ENCODE results near the gene SMYD3. TPM values are rescaled to one million over a fixed set of nuclear protein-coding genes. Genes with fewer than 3 reads are reported as not detected.

Gene SMYD3
- total and polyA plus RNA-seq, 9 of the 15 experiments (the other 6 are each of a cell fraction or from before 2014, with no cell fraction given) = 128 to 440 (median 197) TPM

DNA sequence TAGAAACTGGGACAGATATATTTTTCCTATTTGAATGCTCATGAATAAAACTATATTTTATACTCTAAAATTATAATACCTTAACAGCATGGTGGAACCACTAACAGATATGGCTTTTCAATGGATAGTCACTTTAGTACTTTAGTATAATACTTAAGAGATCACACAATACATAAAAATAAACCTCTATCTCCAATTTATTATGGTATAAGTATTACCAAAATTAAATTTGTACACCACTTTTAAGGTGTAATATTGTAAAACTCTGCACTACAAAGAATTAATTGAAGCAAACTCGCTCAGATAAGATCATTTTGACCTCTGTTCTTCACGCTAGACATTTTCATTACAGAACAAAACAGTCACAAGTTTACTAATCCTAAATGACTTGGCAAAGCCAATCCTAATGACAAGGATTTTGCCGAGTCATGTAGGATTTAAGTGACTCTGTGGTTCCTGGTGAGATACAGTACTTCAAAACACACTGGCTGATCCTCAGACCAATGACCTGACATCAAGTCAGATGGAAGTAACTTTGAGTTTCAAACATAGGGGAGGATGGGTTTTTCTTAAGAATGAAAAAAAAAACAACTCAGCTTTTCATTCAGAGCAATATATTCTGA, 200.6 kb downstream of the SMYD3 start (continued):
- TF ChIP-seq, protein P1, sequence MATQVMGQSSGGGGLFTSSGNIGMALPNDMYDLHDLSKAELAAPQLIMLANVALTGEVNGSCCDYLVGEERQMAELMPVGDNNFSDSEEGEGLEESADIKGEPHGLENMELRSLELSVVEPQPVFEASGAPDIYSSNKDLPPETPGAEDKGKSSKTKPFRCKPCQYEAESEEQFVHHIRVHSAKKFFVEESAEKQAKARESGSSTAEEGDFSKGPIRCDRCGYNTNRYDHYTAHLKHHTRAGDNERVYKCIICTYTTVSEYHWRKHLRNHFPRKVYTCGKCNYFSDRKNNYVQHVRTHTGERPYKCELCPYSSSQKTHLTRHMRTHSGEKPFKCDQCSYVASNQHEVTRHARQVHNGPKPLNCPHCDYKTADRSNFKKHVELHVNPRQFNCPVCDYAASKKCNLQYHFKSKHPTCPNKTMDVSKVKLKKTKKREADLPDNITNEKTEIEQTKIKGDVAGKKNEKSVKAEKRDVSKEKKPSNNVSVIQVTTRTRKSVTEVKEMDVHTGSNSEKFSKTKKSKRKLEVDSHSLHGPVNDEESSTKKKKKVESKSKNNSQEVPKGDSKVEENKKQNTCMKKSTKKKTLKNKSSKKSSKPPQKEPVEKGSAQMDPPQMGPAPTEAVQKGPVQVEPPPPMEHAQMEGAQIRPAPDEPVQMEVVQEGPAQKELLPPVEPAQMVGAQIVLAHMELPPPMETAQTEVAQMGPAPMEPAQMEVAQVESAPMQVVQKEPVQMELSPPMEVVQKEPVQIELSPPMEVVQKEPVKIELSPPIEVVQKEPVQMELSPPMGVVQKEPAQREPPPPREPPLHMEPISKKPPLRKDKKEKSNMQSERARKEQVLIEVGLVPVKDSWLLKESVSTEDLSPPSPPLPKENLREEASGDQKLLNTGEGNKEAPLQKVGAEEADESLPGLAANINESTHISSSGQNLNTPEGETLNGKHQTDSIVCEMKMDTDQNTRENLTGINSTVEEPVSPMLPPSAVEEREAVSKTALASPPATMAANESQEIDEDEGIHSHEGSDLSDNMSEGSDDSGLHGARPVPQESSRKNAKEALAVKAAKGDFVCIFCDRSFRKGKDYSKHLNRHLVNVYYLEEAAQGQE (IDR thresholded peaks at IDR 0.05; ENCODE audit: borderline replicate concordance) = no peak; the same call in 1 of the 2 replicates
- TF ChIP-seq, protein P1 (CRISPR knock-in tag; IDR thresholded peaks at IDR 0.05; ENCODE audit: low read depth) = no peak
- TF ChIP-seq KDM5B (IDR thresholded peaks at IDR 0.05; ENCODE audit: insufficient replicate concordance, low read depth, low read length) = no peak
- TF ChIP-seq BCL6 (CRISPR knock-in tag; IDR thresholded peaks at IDR 0.05) = no peak
- TF ChIP-seq FOSL1 (tag; conservative IDR thresholded peaks at IDR 0.05) = peak; percentile 69
- TF ChIP-seq EZH2 (IDR thresholded peaks at IDR 0.05; ENCODE audit: borderline replicate concordance, low read depth, low read length) = no peak
- TF ChIP-seq ZNF589 (CRISPR knock-in tag; IDR thresholded peaks at IDR 0.05; ENCODE audit: low read depth) = peak; percentile 57; the same call in 1 of the 2 replicates
- TF ChIP-seq, protein P2, sequence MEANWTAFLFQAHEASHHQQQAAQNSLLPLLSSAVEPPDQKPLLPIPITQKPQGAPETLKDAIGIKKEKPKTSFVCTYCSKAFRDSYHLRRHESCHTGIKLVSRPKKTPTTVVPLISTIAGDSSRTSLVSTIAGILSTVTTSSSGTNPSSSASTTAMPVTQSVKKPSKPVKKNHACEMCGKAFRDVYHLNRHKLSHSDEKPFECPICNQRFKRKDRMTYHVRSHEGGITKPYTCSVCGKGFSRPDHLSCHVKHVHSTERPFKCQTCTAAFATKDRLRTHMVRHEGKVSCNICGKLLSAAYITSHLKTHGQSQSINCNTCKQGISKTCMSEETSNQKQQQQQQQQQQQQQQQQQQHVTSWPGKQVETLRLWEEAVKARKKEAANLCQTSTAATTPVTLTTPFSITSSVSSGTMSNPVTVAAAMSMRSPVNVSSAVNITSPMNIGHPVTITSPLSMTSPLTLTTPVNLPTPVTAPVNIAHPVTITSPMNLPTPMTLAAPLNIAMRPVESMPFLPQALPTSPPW (CRISPR knock-in tag; IDR thresholded peaks at IDR 0.05) = no peak
- TF ChIP-seq HNRNPUL1 (IDR thresholded peaks at IDR 0.05; ENCODE audit: low read length) = no peak
- TF ChIP-seq TEAD4 (IDR thresholded peaks at IDR 0.05; ENCODE audit: low read length) = peak; percentile 64
- no peak for TF ChIP-seq TEAD4 (CRISPR knock-in tag; IDR thresholded peaks at IDR 0.05; ENCODE audit: borderline replicate concordance)
- no peak; the same call in 1 of the 2 replicates for TF ChIP-seq CBFA2T2 (conservative IDR thresholded peaks at IDR 0.05)
- no peak for TF ChIP-seq RFX7 (CRISPR knock-in tag; IDR thresholded peaks at IDR 0.05)
- TF ChIP-seq, protein P3, sequence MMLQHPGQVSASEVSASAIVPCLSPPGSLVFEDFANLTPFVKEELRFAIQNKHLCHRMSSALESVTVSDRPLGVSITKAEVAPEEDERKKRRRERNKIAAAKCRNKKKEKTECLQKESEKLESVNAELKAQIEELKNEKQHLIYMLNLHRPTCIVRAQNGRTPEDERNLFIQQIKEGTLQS (IDR thresholded peaks at IDR 0.05) = peak; percentile 36; the same call in 1 of the 2 replicates
- TF ChIP-seq, protein P3 (CRISPR knock-in tag; conservative IDR thresholded peaks at IDR 0.05) = no peak
- TF ChIP-seq FOXM1 (IDR thresholded peaks at IDR 0.05; ENCODE audit: low read depth) = peak; percentile 88
- no peak for TF ChIP-seq FOXM1 (CRISPR knock-in tag; IDR thresholded peaks at IDR 0.05; ENCODE audit: low read depth)
- TF ChIP-seq TCF7 (IDR thresholded peaks at IDR 0.05; ENCODE audit: borderline replicate concordance) = no peak

Measured in K562 (cell line).